ENCODE data around the gene ZNF280B.

DNA sequence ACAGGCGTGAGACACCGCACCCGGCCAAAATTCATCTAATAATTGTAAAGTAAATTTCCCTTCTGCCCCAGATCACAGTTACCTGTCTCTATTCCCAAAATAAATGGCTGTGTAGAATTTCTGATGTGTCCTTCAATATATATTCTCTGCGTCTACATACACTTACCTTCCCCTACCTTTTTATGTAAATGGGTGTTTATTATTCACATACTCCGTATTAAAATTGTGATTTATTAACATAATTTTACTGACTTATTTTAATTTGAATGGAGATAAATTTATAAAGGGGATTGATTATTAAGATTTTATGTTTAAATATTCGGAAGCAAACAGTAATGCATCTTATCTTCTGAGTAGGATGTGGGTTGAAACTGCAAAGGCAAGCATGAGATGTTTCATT, 28.0 kb upstream of the ZNF280B start:
- no peak for TF ChIP-seq POLR2A (IDR thresholded peaks at IDR 0.05)
- TF ChIP-seq, protein P1, sequence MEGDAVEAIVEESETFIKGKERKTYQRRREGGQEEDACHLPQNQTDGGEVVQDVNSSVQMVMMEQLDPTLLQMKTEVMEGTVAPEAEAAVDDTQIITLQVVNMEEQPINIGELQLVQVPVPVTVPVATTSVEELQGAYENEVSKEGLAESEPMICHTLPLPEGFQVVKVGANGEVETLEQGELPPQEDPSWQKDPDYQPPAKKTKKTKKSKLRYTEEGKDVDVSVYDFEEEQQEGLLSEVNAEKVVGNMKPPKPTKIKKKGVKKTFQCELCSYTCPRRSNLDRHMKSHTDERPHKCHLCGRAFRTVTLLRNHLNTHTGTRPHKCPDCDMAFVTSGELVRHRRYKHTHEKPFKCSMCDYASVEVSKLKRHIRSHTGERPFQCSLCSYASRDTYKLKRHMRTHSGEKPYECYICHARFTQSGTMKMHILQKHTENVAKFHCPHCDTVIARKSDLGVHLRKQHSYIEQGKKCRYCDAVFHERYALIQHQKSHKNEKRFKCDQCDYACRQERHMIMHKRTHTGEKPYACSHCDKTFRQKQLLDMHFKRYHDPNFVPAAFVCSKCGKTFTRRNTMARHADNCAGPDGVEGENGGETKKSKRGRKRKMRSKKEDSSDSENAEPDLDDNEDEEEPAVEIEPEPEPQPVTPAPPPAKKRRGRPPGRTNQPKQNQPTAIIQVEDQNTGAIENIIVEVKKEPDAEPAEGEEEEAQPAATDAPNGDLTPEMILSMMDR (IDR thresholded peaks at IDR 0.05 in 4 of 5, conservative IDR thresholded peaks at IDR 0.05 in 1 of 5): no peak
